RPMI8226 (cell line): ENCODE data around the gene SPON1.

Source experiments
- DNase-seq: peaks from one replicate; pipeline ENCODE4 v3.0.0-alpha.2; 2015

SPON1 gene

DNA sequence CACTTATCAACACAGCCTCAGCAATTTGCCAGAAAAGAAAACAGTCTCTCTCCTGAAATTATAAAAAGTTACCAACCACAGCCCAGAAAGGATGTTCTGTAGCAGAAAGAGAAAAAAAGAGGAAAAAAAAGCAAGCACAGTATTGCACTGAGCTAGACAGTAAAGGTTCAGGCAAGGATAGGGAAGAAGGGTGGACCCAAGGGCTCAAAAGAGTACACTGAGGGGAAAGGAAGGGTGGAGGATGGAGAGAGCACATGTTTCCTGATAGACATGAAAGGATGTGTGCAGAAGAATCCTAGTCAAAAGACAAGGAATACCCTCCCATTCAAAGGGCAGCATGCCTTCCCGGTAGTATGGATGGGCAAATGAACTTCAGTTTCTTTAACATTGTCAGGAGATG, 337.4 kb downstream of the SPON1 start:
- DNase-seq = no peak

DNA sequence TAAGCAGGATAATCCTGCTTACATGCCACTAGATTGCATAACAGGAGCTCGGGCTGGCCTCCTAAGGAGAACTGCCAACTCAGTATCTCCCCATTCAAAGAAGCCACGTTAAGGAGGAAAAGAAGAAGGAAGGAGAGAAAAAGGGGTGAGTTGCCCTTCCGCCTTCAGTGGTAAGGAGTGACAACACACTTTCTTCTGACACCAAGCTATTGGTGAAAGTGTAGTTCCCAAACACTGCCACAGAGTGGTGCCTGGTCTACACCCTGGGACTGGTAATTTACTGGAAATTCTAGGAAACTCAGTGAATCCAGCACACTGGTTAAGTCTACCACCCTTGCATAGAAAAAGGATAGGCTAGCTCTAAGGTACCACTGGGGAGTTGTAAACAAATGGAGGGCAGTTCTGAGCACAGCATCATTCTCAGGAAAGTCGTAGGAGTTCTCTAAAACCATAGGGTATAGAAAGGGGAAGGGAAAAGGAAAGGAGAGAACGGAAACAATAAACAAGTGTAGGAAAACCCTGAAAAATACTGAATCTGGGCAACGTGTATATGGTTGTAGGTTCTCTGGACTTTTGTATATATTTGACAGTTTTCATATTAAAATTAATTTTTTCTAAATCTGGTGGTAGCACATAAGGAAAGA, 338.3 kb downstream of the SPON1 start:
- peak; percentile 33 for DNase-seq

DNA sequence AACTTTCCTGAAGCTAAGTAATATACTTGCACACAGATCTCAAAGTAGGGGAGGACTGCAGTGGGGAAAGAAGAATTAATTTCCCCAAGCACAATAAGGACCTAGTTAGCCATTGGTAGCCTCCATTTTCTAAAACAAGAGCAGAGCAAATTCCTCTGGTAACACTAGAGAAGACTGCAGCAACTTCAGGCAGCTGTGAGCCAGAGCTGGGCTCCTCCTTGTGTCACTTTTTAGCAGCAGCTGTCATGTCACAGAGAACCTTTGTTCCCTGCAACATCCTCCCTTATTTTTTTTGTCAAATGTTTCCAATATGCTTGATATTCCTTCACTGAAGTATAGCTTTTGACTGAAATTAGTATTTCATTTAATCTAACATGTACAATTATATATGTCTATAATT, 342.1 kb downstream of the SPON1 start:
- DNase-seq = no peak

DNA sequence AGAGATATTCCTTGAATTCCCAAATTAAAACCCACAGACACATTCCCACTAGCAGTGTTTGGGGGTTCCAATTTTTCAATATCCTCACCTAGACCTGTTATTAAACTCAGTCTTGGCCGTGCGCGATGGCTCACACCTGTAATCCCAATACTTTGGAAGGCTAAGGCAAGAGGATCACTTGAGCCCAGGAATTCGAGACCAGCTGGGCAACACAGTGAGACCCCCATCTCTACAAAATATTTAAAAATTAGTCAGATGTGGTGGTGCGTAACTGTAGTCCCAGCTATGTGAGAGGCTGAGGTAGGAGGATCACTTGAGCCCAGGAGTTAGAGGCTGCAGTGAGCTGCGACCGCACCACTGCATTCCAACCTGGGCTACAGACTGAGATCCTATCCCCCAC, 343.1 kb downstream of the SPON1 start:
- no peak for DNase-seq

DNA sequence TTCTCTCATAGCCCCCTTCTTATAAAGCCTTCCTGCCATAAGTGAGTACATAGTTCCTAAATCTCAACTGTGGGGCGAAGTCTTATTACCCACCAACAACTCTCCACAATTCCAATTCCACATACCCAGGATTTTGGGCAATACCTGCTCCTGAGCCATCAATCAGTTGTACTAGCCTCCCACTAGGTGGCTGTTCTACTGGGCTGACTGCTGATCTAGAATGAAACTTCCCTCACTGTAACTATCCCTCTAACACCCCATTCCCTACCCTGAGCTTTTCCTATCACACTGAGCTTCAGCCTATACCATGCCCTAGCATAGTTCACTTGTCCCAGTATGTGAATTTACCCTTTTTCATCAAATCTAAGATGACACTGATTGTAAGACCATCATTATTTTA, 344.0 kb downstream of the SPON1 start:
- DNase-seq = no peak

DNA sequence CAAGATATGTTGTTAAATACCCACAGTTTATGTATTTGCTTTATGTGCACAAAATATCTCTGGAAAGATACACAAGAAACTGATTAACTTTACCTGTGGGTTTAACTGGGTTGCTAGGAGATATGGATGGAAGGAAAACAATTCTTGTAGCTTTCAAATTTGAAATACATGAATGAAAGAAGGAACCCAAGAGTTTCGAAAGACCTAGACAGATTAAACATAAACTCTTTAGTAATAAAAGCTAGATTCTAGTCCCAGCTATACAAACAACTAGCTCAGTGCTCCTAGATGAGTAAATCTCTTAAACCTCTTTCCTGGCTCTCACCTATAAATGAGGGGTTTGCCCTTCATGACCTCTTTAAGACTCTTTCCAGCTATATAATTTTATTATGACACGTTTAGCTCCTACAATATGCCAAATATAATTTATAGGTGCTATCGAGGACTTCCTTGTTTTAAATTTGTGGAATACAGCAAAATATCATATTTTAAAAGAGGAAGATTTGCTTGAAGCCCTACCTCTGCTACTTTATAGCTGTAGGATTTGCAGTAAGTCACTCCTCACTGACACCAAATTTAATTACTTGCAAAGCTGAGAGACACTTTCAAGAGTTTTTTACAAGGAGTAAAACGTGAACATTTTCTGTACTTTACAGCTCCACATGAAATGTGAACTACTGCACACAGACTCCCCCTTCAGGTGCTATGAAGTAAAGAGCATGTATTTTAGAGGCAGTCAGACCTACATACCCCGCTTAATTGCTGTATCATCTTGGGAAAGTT, 345.8 kb downstream of the SPON1 start:
- DNase-seq = peak; percentile 24

DNA sequence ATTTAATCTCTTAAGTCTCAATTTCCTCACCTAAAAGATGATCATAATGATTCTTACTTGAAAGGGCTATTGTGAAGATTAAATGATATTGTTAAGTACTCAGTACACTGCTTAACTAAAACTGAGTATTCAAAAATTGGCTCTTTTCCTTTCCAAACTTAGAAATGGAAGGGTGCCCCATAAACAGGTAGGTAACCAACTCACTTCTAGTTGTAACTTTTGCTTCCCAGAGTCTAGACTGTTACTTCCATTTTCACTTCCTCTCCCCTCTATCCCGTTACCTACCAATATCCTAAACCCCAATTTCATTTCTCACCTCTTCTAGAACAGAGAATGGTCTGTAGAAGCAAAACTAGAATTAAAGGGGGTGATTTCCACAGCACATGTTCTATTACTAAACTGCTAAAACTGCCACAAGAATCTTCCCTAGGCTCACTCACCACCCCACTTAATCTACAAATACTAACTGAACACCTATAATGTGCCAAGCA, 346.4 kb downstream of the SPON1 start:
- no peak for DNase-seq

DNA sequence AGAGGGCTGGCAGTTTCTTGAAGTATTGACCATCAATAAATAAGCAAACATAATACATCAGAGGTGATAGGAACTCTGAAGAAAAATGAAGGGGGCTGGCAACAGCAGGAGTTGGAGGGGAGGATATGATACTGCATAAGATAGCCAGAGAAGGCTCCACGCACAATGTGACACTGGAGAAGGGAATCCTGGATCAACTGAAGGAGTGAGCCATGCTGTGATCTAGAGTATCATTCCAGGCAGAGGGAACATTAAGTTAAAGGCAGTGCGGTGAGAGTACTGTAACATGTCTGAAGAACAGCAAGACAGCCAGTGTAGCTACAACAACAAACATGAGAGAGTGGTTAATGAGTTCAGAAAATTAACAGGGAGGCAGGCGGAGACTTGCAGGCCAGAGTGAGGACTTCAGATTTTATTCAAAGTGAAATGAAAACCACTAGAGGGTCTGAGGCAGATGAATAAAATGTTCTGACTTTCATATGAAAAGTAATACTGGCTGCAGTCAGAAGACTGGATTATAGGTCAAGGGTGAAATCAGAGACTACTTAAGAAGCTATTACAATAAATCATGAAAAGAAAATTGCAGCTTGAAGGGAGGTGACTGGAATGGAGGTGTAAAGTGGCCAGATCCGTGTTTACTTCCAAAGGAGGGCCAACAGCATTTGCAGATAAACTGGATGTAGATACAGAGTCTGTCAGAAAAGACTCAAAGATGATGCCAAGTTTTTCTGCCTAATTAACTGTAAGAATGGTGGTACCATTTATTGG, 347.1 kb downstream of the SPON1 start:
- no peak for DNase-seq

DNA sequence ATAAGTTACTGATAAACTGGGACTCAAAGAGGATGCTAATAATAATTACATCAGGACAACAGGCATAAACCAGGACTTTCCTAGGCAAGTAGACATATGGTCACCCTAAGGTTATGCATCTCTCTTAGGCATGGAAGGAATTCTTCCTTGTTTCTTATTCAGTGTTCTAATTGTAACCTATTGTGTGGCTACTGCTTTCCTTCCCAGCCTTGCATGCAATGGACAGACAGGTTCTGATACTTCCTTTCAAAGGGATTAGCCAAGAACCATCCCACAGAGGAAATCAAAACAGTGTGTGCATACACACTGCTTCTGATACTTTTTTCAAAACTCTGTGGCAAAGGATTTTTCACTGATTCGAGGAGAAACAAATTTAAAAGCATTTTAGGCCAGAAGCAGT, 348.2 kb downstream of the SPON1 start:
- no peak for DNase-seq

DNA sequence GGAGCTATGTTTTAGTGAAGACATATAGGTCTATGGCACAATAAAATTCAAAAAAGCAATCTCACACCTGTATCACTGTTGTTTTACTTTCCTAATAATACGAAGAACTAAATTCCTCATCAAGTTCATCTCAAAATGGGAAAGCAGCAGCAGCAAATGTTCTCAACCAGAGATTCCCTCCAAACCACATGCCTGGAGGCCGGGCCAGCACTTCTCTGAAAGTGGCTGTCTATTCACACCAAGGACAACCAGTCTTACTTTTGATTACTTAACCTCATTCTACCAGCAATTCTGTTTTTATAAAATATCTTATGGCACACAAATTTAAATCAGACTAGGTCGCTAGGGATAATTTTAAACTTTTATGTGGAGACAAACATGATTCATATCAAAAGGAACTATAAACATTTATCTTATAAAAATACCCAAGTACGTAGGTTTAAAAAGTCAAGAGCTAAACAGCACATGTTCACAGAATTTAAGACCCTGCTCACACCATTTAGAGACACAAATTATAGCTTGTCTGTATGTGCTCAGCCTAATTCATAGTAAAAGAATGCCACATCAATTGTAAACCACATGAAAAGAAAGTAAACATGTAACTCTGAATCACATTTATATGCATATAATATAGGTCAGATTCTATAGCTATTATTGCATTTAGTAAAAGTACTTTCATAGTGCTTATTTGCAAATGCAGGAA, 350.4 kb downstream of the SPON1 start:
- no peak for DNase-seq

DNA sequence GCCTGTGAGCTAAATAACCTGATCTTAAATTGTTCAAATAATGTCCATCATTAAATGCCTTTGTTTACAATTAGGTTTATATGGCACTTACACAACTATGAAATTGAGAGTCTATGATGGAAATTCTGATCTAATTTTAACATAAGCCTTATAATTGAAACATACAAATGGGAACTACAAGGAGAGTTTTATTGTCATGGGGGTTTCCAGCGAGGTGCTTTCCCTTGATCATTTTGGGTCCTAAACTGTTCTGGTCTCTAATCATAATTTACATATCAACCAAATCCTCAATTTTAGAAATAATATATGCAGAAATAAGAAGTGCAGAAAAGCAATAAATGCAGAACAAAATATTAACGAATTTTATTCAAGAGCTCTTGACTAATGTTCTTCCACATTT, 351.6 kb downstream of the SPON1 start:
- no peak for DNase-seq

DNA sequence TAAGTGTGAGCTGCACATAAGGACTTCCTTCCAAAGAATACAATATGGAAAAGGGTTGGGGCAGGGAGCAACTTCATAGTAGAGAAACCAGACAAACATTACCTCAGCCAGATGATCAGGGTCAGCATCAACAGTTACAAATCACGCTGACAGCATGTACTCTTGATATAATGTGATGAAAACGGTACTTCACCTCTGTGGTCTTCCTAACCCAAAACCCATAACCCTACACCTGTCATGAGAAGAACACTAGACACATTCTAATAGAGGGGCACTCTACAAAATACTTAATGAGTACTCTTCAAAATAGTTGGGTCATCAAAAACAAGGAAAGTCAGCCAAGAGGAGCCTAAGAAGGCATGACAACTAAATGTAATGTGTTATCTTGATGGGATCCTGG, 352.6 kb downstream of the SPON1 start:
- no peak for DNase-seq
